GM23338 (cell line): ENCODE results near the gene ATP1A3. TPM values are rescaled to one million over a fixed set of nuclear protein-coding genes. Genes with fewer than 3 reads are reported as not detected.

Experiments used
- ATAC-seq: fragments of 200-7000 bp; cut with Tn5 transposase; 3 replicates; pipeline ENCODE4 v1.9.1; 2020
- DNase-seq: peaks from one replicate; pipeline ENCODE4 v3.0.0-alpha.2; 2015; ENCODE audit warnings: low spot score
- H2AFZ ChIP-seq: fragments of 200-600 bp; sonication (generic); 2 replicates; pipeline ENCODE4 v1.8.0; 2016; ENCODE audit warnings: antibody characterized with exemption, mild to moderate bottlenecking, moderate library complexity
- H3F3A ChIP-seq: fragments of 200-600 bp; sonication (generic); replicated peaks from 2 replicates; pipeline ENCODE4 v1.8.0; 2017; ENCODE audit warnings: antibody characterized with exemption, mixed run types, low read depth
- H3K27ac ChIP-seq: fragments of 200-600 bp; sonication (generic); 2 replicates; pipeline ENCODE4 v1.6.1; 2016; ENCODE audit warnings: low read depth
- H3K27me3 ChIP-seq: fragments of 200-600 bp; sonication (generic); 2 replicates; pipeline ENCODE4 v1.8.0; 2016; ENCODE audit warnings: mild to moderate bottlenecking, mixed run types, moderate library complexity; ENCODE audit not compliant: insufficient read depth
- H3K36me3 ChIP-seq: fragments of 200-600 bp; sonication (generic); 2 replicates; pipeline ENCODE4 v1.8.0; 2016; ENCODE audit warnings: mild to moderate bottlenecking; ENCODE audit not compliant: insufficient read depth
- H3K4me1 ChIP-seq: fragments of 200-600 bp; sonication (generic); 2 replicates; pipeline ENCODE4 v1.8.0; 2016; ENCODE audit warnings: mild to moderate bottlenecking, moderate library complexity; ENCODE audit not compliant: insufficient read depth
- H3K4me2 ChIP-seq: fragments of 200-600 bp; sonication (generic); 2 replicates; pipeline ENCODE4 v1.7.1; 2017; ENCODE audit warnings: mixed run types
- H3K4me3 ChIP-seq: fragments of 200-600 bp; sonication (generic); 2 replicates; pipeline ENCODE4 v1.6.1; 2016; ENCODE audit warnings: mixed run types
- H3K79me2 ChIP-seq: fragments of 200-600 bp; sonication (generic); replicated peaks from 2 replicates; pipeline ENCODE4 v1.8.0; 2017; ENCODE audit warnings: mild to moderate bottlenecking; ENCODE audit not compliant: insufficient read depth
- H3K9me2 ChIP-seq: fragments of 200-600 bp; sonication (generic); 2 replicates; pipeline ENCODE4 v1.8.0; 2017; ENCODE audit not compliant: insufficient read depth
- H4K20me1 ChIP-seq: fragments of 200-600 bp; sonication (generic); replicated peaks from 2 replicates; pipeline ENCODE4 v1.8.0; 2017; ENCODE audit warnings: mild to moderate bottlenecking; ENCODE audit not compliant: insufficient read depth
- H3K27ac Mint-ChIP-seq: 2 replicates; pipeline ENCODE4 v1.8.0; 2020; ENCODE audit warnings: inconsistent platforms, mild to moderate bottlenecking, moderate library complexity, mixed read lengths
- H3K27me3 Mint-ChIP-seq: 3 replicates; pipeline ENCODE4 v1.8.0; 2022; ENCODE audit warnings: low read depth, mild to moderate bottlenecking, moderate library complexity, mixed read lengths, inconsistent platforms; ENCODE audit not compliant: insufficient read depth, poor library complexity
- H3K36me3 Mint-ChIP-seq: 3 replicates; pipeline ENCODE4 v1.8.0; 2021; ENCODE audit warnings: low read depth, mild to moderate bottlenecking, inconsistent platforms, moderate library complexity, mixed read lengths
- H3K4me1 Mint-ChIP-seq: 3 replicates; pipeline ENCODE4 v1.8.0; 2020; ENCODE audit warnings: mild to moderate bottlenecking, inconsistent platforms, mixed read lengths
- H3K4me3 Mint-ChIP-seq: 3 replicates; pipeline ENCODE4 v1.8.0; 2021; ENCODE audit warnings: moderate library complexity, mild to moderate bottlenecking, inconsistent platforms, mixed read lengths
- H3K9me3 Mint-ChIP-seq: 3 replicates; pipeline ENCODE4 v1.8.0; 2020; ENCODE audit warnings: moderate library complexity, mild to moderate bottlenecking, inconsistent platforms, mixed read lengths
- CREB1 ChIP-seq: fragments of 250-450 bp; sonication (Bioruptor Pico); IDR thresholded peaks from 2 replicates; pipeline ENCODE4 v1.5.0; 2020; ENCODE audit warnings: low read depth, mild to moderate bottlenecking, moderate library complexity
- EZH2 ChIP-seq: fragments of 200-600 bp; sonication (generic); IDR thresholded peaks from one replicate; pipeline ENCODE4 v1.8.0; 2017; ENCODE audit warnings: antibody characterized with exemption, mild to moderate bottlenecking, low read depth; ENCODE audit not compliant: unreplicated experiment
- EZH2phosphoT487 ChIP-seq: fragments of 200-600 bp; sonication (generic); IDR thresholded peaks from one replicate; pipeline ENCODE4 v1.8.1; 2018; ENCODE audit warnings: antibody characterized with exemption; ENCODE audit not compliant: unreplicated experiment
- JUNB ChIP-seq: IDR thresholded peaks from one replicate; pipeline ENCODE4 v1.6.1; 2016; ENCODE audit warnings: antibody characterized with exemption; ENCODE audit not compliant: unreplicated experiment
- NANOG ChIP-seq: IDR thresholded peaks from 2 replicates; pipeline ENCODE4 v1.6.1; 2016; ENCODE audit warnings: antibody characterized with exemption, borderline replicate concordance
- POLR2AphosphoS5 ChIP-seq: IDR thresholded peaks from 2 replicates; pipeline ENCODE4 v1.6.1; 2016; ENCODE audit warnings: antibody characterized with exemption, low read depth
- STAT1 ChIP-seq: IDR thresholded peaks from one replicate; pipeline ENCODE4 v1.6.1; 2016; ENCODE audit warnings: antibody characterized with exemption; ENCODE audit not compliant: unreplicated experiment
- ZNF114 ChIP-seq: fragments of 250-450 bp; sonication (Bioruptor Pico); IDR thresholded peaks from 2 replicates; pipeline ENCODE4 v1.5.0; 2020; ENCODE audit warnings: mild to moderate bottlenecking, moderate library complexity
- ZNF331 ChIP-seq: fragments of 250-450 bp; sonication (Bioruptor Pico); IDR thresholded peaks from 2 replicates; pipeline ENCODE4 v1.5.0; 2020; ENCODE audit warnings: low read depth, mild to moderate bottlenecking, moderate library complexity
- polyA plus RNA-seq: library from polyadenylated mRNA; unstranded; fragments of >200 nt; fragmentation: Nextera tagmentation; extraction: Ambion mirVana; gene quantifications from 2 replicates; pipeline ENCODE4 v1.2.1, GENCODE V29; 2016
- total RNA-seq: library from RNA; depleted of rRNA; stranded (reverse); fragments of >200 nt; shearing (Covaris generic); gene quantifications from 2 replicates; pipeline ENCODE4 v1.2.3, GENCODE V29; 2014
- TF ChIP-seq, protein P1 (sequence below): fragments of 250-450 bp; sonication (Bioruptor Pico); IDR thresholded peaks from 2 replicates; pipeline ENCODE4 v1.5.0; 2020; ENCODE audit warnings: mild to moderate bottlenecking, moderate library complexity
- TF ChIP-seq, protein P2 (sequence below): IDR thresholded peaks from one replicate; pipeline ENCODE4 v1.6.1; 2018; ENCODE audit warnings: antibody characterized with exemption; ENCODE audit not compliant: unreplicated experiment

The ATP1A3 gene
- total and polyA plus RNA-seq, 2 experiments from 2014 or later = 11.5 to 37.3 TPM

- TF ChIP-seq CREB1 (no peak), ZNF331 (no peak), ZNF114 (CRISPR knock-in tag) (no peak), POLR2AphosphoS5 (no peak), EZH2 (no peak)
These were observed 19.4 kb downstream of the ATP1A3 start (continued) for GRCh38 chr19:41974652-41975051.

GRCh38 chr19:41971363-41971762 is 22.7 kb downstream of the ATP1A3 start:
- Histone ChIP-seq H3K79me2 (no peaks in the 10 kb centered on the region), H3K27me3 (no peaks in the 10 kb centered on the region), H3K27ac (no peak overlapping the region), H2AFZ (no peak overlapping the region), H4K20me1 (peaks cover 4% of the 10 kb centered on the region; the same call in 1 of the 2 replicates), H3K4me2 (no peak overlapping the region), H3K4me1 (no peaks in the 10 kb centered on the region; the same call in 1 of the 2 replicates), H3K4me3 (no peak overlapping the region), H3F3A (0 out of 2 replicates have a peak, but pooled peaks cover 4% of the 10 kb centered on the region), H3K36me3 (no peaks in the 10 kb centered on the region; the same call in 1 of the 2 replicates), H3K9me2 (no peaks in the 10 kb centered on the region)
- no peak overlapping the region; the same call in 2 of the 3 replicates for H3K4me3 Mint-ChIP-seq
- H3K27ac Mint-ChIP-seq = no peak overlapping the region
- H3K27me3 Mint-ChIP-seq = peaks cover 14% of the 10 kb centered on the region
- no peaks in the 10 kb centered on the region for H3K9me3 Mint-ChIP-seq
- H3K36me3 Mint-ChIP-seq = peaks cover 11% of the 10 kb centered on the region; the same call in 2 of the 3 replicates
- DNase-seq (no peak), ATAC-seq (no peak)
- TF ChIP-seq EZH2phosphoT487 = no peak
- no peak for TF ChIP-seq NANOG
- no peak for TF ChIP-seq CREB1
- TF ChIP-seq, protein P1, sequence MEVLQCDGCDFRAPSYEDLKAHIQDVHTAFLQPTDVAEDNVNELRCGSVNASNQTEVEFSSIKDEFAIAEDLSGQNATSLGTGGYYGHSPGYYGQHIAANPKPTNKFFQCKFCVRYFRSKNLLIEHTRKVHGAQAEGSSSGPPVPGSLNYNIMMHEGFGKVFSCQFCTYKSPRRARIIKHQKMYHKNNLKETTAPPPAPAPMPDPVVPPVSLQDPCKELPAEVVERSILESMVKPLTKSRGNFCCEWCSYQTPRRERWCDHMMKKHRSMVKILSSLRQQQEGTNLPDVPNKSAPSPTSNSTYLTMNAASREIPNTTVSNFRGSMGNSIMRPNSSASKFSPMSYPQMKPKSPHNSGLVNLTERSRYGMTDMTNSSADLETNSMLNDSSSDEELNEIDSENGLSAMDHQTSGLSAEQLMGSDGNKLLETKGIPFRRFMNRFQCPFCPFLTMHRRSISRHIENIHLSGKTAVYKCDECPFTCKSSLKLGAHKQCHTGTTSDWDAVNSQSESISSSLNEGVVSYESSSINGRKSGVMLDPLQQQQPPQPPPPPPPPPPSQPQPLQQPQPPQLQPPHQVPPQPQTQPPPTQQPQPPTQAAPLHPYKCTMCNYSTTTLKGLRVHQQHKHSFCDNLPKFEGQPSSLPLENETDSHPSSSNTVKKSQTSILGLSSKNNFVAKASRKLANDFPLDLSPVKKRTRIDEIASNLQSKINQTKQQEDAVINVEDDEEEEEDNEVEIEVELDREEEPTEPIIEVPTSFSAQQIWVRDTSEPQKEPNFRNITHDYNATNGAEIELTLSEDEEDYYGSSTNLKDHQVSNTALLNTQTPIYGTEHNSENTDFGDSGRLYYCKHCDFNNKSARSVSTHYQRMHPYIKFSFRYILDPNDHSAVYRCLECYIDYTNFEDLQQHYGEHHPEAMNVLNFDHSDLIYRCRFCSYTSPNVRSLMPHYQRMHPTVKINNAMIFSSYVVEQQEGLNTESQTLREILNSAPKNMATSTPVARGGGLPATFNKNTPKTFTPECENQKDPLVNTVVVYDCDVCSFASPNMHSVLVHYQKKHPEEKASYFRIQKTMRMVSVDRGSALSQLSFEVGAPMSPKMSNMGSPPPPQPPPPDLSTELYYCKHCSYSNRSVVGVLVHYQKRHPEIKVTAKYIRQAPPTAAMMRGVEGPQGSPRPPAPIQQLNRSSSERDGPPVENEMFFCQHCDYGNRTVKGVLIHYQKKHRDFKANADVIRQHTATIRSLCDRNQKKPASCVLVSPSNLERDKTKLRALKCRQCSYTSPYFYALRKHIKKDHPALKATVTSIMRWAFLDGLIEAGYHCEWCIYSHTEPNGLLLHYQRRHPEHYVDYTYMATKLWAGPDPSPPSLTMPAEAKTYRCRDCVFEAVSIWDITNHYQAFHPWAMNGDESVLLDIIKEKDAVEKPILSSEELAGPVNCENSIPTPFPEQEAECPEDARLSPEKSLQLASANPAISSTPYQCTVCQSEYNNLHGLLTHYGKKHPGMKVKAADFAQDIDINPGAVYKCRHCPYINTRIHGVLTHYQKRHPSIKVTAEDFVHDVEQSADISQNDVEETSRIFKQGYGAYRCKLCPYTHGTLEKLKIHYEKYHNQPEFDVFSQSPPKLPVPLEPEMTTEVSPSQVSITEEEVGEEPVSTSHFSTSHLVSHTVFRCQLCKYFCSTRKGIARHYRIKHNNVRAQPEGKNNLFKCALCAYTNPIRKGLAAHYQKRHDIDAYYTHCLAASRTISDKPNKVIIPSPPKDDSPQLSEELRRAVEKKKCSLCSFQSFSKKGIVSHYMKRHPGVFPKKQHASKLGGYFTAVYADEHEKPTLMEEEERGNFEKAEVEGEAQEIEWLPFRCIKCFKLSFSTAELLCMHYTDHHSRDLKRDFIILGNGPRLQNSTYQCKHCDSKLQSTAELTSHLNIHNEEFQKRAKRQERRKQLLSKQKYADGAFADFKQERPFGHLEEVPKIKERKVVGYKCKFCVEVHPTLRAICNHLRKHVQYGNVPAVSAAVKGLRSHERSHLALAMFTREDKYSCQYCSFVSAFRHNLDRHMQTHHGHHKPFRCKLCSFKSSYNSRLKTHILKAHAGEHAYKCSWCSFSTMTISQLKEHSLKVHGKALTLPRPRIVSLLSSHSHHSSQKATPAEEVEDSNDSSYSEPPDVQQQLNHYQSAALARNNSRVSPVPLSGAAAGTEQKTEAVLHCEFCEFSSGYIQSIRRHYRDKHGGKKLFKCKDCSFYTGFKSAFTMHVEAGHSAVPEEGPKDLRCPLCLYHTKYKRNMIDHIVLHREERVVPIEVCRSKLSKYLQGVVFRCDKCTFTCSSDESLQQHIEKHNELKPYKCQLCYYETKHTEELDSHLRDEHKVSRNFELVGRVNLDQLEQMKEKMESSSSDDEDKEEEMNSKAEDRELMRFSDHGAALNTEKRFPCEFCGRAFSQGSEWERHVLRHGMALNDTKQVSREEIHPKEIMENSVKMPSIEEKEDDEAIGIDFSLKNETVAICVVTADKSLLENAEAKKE (CRISPR knock-in tag) = no peak
- TF ChIP-seq STAT1 = no peak
- TF ChIP-seq ZNF114 (CRISPR knock-in tag) = no peak
- no peak for TF ChIP-seq POLR2AphosphoS5
- TF ChIP-seq, protein P2, sequence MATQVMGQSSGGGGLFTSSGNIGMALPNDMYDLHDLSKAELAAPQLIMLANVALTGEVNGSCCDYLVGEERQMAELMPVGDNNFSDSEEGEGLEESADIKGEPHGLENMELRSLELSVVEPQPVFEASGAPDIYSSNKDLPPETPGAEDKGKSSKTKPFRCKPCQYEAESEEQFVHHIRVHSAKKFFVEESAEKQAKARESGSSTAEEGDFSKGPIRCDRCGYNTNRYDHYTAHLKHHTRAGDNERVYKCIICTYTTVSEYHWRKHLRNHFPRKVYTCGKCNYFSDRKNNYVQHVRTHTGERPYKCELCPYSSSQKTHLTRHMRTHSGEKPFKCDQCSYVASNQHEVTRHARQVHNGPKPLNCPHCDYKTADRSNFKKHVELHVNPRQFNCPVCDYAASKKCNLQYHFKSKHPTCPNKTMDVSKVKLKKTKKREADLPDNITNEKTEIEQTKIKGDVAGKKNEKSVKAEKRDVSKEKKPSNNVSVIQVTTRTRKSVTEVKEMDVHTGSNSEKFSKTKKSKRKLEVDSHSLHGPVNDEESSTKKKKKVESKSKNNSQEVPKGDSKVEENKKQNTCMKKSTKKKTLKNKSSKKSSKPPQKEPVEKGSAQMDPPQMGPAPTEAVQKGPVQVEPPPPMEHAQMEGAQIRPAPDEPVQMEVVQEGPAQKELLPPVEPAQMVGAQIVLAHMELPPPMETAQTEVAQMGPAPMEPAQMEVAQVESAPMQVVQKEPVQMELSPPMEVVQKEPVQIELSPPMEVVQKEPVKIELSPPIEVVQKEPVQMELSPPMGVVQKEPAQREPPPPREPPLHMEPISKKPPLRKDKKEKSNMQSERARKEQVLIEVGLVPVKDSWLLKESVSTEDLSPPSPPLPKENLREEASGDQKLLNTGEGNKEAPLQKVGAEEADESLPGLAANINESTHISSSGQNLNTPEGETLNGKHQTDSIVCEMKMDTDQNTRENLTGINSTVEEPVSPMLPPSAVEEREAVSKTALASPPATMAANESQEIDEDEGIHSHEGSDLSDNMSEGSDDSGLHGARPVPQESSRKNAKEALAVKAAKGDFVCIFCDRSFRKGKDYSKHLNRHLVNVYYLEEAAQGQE = no peak
- no peak for TF ChIP-seq JUNB
- peaks cover 3% of the 10 kb centered on the region; the same call in 2 of the 3 replicates for H3K4me1 Mint-ChIP-seq
